ENCODE results near the gene ERI3.

DNA sequence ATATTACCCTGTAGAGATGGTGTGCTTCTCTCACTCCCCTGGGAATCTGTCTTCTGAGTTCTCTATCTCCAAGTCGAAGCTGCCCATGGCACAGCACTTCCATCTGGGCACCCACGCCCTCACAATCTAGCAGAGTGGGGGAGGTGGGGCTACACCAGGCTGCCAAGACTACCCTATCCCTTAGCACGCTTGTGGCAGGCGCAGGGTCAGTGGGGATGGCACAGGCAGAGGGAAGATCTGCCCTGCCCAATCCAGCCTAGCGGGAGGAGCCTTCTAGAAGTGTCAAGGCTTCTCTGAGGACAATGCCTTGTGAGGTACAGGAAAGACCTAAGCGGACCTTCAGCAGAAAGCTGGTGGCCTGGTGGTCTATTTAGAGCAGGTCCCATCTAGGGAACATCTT, 92.6 kb downstream of the ERI3 start:
- TF ChIP-seq, protein P1, sequence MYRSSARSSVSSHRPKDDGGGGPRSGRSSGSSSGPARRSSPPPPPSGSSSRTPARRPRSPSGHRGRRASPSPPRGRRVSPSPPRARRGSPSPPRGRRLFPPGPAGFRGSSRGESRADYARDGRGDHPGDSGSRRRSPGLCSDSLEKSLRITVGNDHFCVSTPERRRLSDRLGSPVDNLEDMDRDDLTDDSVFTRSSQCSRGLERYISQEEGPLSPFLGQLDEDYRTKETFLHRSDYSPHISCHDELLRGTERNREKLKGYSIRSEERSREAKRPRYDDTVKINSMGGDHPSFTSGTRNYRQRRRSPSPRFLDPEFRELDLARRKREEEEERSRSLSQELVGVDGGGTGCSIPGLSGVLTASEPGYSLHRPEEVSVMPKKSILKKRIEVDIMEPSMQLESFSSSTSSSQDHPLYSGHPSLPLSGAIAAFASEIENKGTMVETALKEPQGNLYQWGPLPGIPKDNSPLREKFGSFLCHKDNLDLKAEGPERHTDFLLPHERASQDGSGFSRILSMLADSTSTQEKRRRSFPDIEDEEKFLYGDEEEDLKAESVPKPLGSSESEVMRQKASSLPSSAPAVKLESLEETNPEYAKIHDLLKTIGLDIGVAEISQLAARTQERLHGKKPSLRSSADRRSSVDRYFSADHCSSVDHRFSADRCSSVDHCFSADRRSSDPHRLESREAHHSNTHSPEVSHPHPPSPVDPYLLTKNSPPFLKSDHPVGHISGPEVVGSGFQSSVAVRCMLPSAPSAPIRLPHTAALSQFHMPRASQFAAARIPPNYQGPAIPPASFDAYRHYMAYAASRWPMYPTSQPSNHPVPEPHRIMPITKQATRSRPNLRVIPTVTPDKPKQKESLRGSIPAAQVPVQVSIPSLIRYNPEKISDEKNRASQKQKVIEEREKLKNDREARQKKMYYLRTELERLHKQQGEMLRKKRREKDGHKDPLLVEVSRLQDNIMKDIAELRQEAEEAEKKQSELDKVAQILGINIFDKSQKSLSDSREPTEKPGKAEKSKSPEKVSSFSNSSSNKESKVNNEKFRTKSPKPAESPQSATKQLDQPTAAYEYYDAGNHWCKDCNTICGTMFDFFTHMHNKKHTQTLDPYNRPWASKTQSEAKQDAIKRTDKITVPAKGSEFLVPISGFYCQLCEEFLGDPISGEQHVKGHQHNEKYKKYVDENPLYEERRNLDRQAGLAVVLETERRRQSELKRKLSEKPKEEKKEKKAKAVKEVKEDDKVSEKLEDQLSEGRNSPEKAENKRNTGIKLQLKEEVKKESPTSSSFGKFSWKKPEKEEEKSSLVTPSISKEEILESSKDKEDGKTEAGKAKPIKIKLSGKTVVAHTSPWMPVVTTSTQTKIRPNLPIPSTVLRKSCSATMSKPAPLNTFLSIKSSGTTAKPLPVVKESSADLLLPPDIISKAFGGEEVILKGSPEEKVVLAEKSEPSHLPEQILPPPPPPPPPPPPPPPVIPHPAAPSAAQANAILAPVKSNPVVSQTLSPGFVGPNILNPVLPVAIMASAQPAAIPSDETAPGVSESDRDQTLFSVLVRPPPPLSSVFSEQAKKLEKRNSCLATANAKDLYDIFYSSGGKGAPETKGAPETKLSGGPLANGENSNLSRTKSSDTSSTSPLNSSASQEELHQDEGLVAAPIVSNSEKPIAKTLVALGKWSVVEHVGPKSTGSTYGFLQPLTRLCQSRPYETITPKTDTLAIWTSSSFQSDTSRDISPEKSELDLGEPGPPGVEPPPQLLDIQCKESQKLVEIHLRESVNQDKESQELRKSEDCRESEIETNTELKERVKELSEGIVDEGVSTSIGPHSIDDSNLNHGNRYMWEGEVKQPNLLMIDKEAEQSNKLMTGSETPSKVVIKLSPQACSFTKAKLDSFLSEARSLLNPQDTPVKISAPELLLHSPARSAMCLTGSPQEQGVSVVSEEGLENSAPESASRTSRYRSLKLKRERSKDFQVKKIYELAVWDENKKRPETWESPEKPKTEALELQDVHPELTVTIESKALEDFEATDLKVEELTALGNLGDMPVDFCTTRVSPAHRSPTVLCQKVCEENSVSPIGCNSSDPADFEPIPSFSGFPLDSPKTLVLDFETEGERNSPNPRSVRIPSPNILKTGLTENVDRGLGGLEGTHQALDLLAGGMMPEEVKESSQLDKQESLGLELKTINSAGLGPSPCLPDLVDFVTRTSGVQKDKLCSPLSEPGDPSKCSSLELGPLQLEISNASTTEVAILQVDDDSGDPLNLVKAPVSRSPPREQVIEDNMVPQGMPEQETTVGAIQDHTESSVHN (IDR thresholded peaks at IDR 0.05; ENCODE audit: borderline replicate concordance in 1 of 2, low read depth in 1 of 2): no peak
- TF ChIP-seq, protein P2, sequence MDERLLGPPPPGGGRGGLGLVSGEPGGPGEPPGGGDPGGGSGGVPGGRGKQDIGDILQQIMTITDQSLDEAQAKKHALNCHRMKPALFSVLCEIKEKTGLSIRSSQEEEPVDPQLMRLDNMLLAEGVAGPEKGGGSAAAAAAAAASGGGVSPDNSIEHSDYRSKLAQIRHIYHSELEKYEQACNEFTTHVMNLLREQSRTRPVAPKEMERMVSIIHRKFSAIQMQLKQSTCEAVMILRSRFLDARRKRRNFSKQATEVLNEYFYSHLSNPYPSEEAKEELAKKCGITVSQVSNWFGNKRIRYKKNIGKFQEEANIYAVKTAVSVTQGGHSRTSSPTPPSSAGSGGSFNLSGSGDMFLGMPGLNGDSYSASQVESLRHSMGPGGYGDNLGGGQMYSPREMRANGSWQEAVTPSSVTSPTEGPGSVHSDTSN (CRISPR knock-in tag; IDR thresholded peaks at IDR 0.05; ENCODE audit: low read depth): no peak; the same call in 1 of the 2 replicates
- TF ChIP-seq, protein P2 (tag; conservative IDR thresholded peaks at IDR 0.05; ENCODE audit: low read depth): no peak
